MM.1S (cell line): ENCODE measurements around the gene CLEC9A.

Experiments
- DNase-seq: peaks from one replicate; pipeline ENCODE4 v3.0.0-alpha.2; 2015
- H2AFZ ChIP-seq: fragments of 300-600 bp; sonication (generic); 2 replicates; pipeline ENCODE4 v1.6.0; 2016; ENCODE audit warnings: antibody characterized with exemption, low read length
- H3F3A ChIP-seq: fragments of 300-600 bp; sonication (generic); 2 replicates; pipeline ENCODE4 v1.6.1; 2016; ENCODE audit warnings: mild to moderate bottlenecking, antibody characterized with exemption, low read length, moderate library complexity, mixed read lengths; ENCODE audit not compliant: insufficient read depth
- H3K27ac ChIP-seq: fragments of 300-600 bp; sonication (generic); 2 replicates; pipeline ENCODE4 v1.5.1; 2016; ENCODE audit warnings: mild to moderate bottlenecking, low read length
- H3K27me3 ChIP-seq: fragments of 300-600 bp; sonication (generic); replicated peaks from 2 replicates; pipeline ENCODE4 v1.6.0; 2016; ENCODE audit warnings: low read length; ENCODE audit not compliant: insufficient read depth
- H3K36me3 ChIP-seq: fragments of 300-600 bp; sonication (generic); replicated peaks from 2 replicates; pipeline ENCODE4 v1.6.1; 2016; ENCODE audit warnings: mild to moderate bottlenecking, low read length, mixed read lengths; ENCODE audit not compliant: insufficient read depth
- H3K4me1 ChIP-seq: fragments of 300-600 bp; sonication (generic); 2 replicates; pipeline ENCODE4 v1.6.1; 2016; ENCODE audit warnings: low read length, mixed read lengths
- H3K4me2 ChIP-seq: fragments of 300-600 bp; sonication (generic); 2 replicates; pipeline ENCODE4 v1.6.0; 2016; ENCODE audit warnings: low read depth, low read length
- H3K4me3 ChIP-seq: fragments of 300-600 bp; sonication (generic); 2 replicates; pipeline ENCODE4 v1.5.1; 2016; ENCODE audit warnings: low read length, mixed read lengths
- H3K79me2 ChIP-seq: fragments of 300-600 bp; sonication (generic); 2 replicates; pipeline ENCODE4 v1.6.1; 2016; ENCODE audit warnings: mixed run types, low read length, mixed read lengths
- H3K9ac ChIP-seq: fragments of 300-600 bp; sonication (generic); 2 replicates; pipeline ENCODE4 v1.6.1; 2016; ENCODE audit warnings: low read length, mixed read lengths
- H3K9me2 ChIP-seq: fragments of 300-600 bp; sonication (generic); replicated peaks from 2 replicates; pipeline ENCODE4 v1.6.1; 2016; ENCODE audit warnings: mild to moderate bottlenecking, low read length, mixed read lengths; ENCODE audit not compliant: insufficient read depth
- H3K9me3 ChIP-seq: fragments of 300-600 bp; sonication (generic); replicated peaks from 2 replicates; pipeline ENCODE4 v1.6.1; 2016; ENCODE audit warnings: mild to moderate bottlenecking, low read length, mixed read lengths; ENCODE audit not compliant: insufficient read depth
- H4K20me1 ChIP-seq: fragments of 300-600 bp; sonication (generic); 2 replicates; pipeline ENCODE4 v1.6.1; 2016; ENCODE audit warnings: mild to moderate bottlenecking, low read length, moderate library complexity, mixed read lengths; ENCODE audit not compliant: insufficient read depth
- EZH2 ChIP-seq: fragments of 300-600 bp; sonication (generic); optimal IDR thresholded peaks from 2 replicates; pipeline ENCODE3; 2017; ENCODE audit warnings: low read depth, mild to moderate bottlenecking, antibody characterized with exemption, low read length, mixed read lengths
- EZH2phosphoT487 ChIP-seq: fragments of 300-600 bp; sonication (generic); IDR thresholded peaks from 2 replicates; pipeline ENCODE4 v1.6.1; 2018; ENCODE audit warnings: antibody characterized with exemption, low read length
- TF ChIP-seq, protein P1 (sequence below): fragments of 300-600 bp; sonication (generic); IDR thresholded peaks from 2 replicates; pipeline ENCODE4 v1.5.1; 2016; ENCODE audit warnings: antibody characterized with exemption, low read length, mixed read lengths

CLEC9A gene

GRCh38 chr12:10069099-10069498 lies 38.6 kb downstream of the CLEC9A start:
- Histone ChIP-seq H3K9ac (no peak overlapping the region), H3K27ac (no peak overlapping the region), H2AFZ (no peak overlapping the region), H3K9me2 (no peaks in the 10 kb centered on the region), H3K36me3 (no peaks in the 10 kb centered on the region), H4K20me1 (no peaks in the 10 kb centered on the region), H3K4me1 (peaks cover 51% of the 10 kb centered on the region), H3K4me2 (no peak overlapping the region), H3K4me3 (no peak overlapping the region), H3K79me2 (no peaks in the 10 kb centered on the region), H3F3A (peaks cover 10% of the 10 kb centered on the region), H3K27me3 (no peaks in the 10 kb centered on the region), H3K9me3 (no peaks in the 10 kb centered on the region)
- DNase-seq, result no peak
- no peak for TF ChIP-seq EZH2
- TF ChIP-seq EZH2phosphoT487, result no peak
- TF ChIP-seq, protein P1, sequence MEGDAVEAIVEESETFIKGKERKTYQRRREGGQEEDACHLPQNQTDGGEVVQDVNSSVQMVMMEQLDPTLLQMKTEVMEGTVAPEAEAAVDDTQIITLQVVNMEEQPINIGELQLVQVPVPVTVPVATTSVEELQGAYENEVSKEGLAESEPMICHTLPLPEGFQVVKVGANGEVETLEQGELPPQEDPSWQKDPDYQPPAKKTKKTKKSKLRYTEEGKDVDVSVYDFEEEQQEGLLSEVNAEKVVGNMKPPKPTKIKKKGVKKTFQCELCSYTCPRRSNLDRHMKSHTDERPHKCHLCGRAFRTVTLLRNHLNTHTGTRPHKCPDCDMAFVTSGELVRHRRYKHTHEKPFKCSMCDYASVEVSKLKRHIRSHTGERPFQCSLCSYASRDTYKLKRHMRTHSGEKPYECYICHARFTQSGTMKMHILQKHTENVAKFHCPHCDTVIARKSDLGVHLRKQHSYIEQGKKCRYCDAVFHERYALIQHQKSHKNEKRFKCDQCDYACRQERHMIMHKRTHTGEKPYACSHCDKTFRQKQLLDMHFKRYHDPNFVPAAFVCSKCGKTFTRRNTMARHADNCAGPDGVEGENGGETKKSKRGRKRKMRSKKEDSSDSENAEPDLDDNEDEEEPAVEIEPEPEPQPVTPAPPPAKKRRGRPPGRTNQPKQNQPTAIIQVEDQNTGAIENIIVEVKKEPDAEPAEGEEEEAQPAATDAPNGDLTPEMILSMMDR, result no peak

- H3K36me3 ChIP-seq, result no peaks in the 10 kb centered on the region
- no peaks in the 10 kb centered on the region for H3K27me3 ChIP-seq
- H3K27ac ChIP-seq, result peak overlapping the region; percentile 22; the same call in 1 of the 2 replicates
- H3K4me1 ChIP-seq, result peaks cover 44% of the 10 kb centered on the region
- H3K4me3 ChIP-seq, result no peak overlapping the region
- no peaks in the 10 kb centered on the region for H3K79me2 ChIP-seq
- H4K20me1 ChIP-seq, result no peaks in the 10 kb centered on the region
- no peaks in the 10 kb centered on the region for H3K9me2 ChIP-seq
- peak overlapping the region; percentile 59 for H3K4me2 ChIP-seq
- no peak for DNase-seq
- no peaks in the 10 kb centered on the region for H3K9me3 ChIP-seq
- no peak overlapping the region for H3K9ac ChIP-seq
- TF ChIP-seq, protein P1, result no peak
- TF ChIP-seq EZH2phosphoT487, result no peak
- TF ChIP-seq EZH2, result no peak
- H2AFZ ChIP-seq, result no peak overlapping the region
- H3F3A ChIP-seq, result peaks cover 4% of the 10 kb centered on the region
These were observed 39.5 kb downstream of the CLEC9A start for GRCh38 chr12:10069976-10070375.

GRCh38 chr12:10070380-10070779 lies 39.9 kb downstream of the CLEC9A start:
- H3K4me3 ChIP-seq, result peak overlapping the region; percentile 19
- H3K4me1 ChIP-seq, result peaks cover 40% of the 10 kb centered on the region
- no peaks in the 10 kb centered on the region for H3K27me3 ChIP-seq
- TF ChIP-seq, protein P1, result no peak
- no peak for TF ChIP-seq EZH2
- TF ChIP-seq EZH2phosphoT487, result no peak
- H3K9me3 ChIP-seq, result no peaks in the 10 kb centered on the region
- DNase-seq, result peak; percentile 52
- H2AFZ ChIP-seq, result no peak overlapping the region
- no peaks in the 10 kb centered on the region for H4K20me1 ChIP-seq
- no peaks in the 10 kb centered on the region for H3K9me2 ChIP-seq
- peak overlapping the region; percentile 59 for H3K4me2 ChIP-seq
- no peaks in the 10 kb centered on the region for H3K79me2 ChIP-seq
- H3F3A ChIP-seq, result peaks cover under 1% of the 10 kb centered on the region; the same call in 1 of the 2 replicates
- no peaks in the 10 kb centered on the region for H3K36me3 ChIP-seq
- no peak overlapping the region for H3K9ac ChIP-seq
- H3K27ac ChIP-seq, result peak overlapping the region; percentile 22; the same call in 1 of the 2 replicates
